Uterus (tissue), 2 donors: Measurements from ENCODE around the gene ZNF814.
"Not testable (repeated sequence)": the region's sequence is repeated elsewhere in the genome, so short reads cannot be mapped to it uniquely, and the experiment has no call there.

Source experiments
- CTCF ChIP-seq, 4 experiments: fragments of 200-600 bp in 2 of 4; fragments of 450-650 bp in 2 of 4; sonication (generic) in 2 of 4; IDR thresholded peaks; one replicate each; pipeline ENCODE4 v1.5.1; 2016 to 2019; ENCODE audit warnings: antibody characterized with exemption in 4 of 4, mild to moderate bottlenecking in 2 of 4, moderate library complexity in 1 of 4
- POLR2A ChIP-seq, 2 donors: fragments of 450-650 bp; IDR thresholded peaks; one replicate each; pipeline ENCODE4 v1.6.1; 2016; ENCODE audit warnings: antibody characterized with exemption in 2 of 2, mild to moderate bottlenecking in 1 of 2, moderate library complexity in 1 of 2

- TF ChIP-seq CTCF, POLR2A (IDR thresholded peaks at IDR 0.05): not testable (repeated sequence)
Observed at GRCh38 chr19:57849162-57849665, 39.6 kb downstream of the ZNF814 start.
